ENCODE measurements around the gene EPM2A. TPM values are rescaled to one million over a fixed set of nuclear protein-coding genes. Genes with fewer than 3 reads are reported as not detected.

EPM2A gene
- total and polyA plus RNA-seq, 8 donors = 2.6 to 4.8 (median 4.3) TPM

DNA sequence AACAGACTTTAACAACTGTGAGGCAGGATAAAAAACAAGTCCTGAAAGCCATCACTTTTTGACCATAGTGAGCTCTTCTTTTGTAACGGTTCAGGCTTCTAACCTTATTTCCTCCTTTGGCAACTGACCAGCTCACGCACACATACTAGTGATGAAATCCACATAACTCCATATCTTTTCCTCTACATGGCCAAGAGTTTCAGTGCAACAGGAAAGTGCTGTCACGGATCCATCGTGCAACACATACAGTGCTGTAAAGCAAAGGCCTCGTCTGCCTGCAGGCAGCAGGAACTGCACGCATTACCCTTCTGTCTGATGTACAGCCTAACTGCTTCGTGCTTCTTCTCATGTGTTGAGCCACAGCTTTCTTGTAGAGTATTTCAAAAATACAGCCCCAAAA is 108.5 kb downstream of the EPM2A start:
- WGBS, 2 donors = 87 to 92% methylated on average over 7 of the region's 7 CpGs
- Histone ChIP-seq H3K27ac (no peak overlapping the region), H3K4me3 (no peak overlapping the region), H3K4me1 (no peaks in the 10 kb centered on the region), H3K9me3 (no peaks in the 10 kb centered on the region), H3K36me3 (no peaks in the 10 kb centered on the region), H3K27me3 (no peaks in the 10 kb centered on the region)
- ATAC-seq = no peak
- TF ChIP-seq, protein P1, sequence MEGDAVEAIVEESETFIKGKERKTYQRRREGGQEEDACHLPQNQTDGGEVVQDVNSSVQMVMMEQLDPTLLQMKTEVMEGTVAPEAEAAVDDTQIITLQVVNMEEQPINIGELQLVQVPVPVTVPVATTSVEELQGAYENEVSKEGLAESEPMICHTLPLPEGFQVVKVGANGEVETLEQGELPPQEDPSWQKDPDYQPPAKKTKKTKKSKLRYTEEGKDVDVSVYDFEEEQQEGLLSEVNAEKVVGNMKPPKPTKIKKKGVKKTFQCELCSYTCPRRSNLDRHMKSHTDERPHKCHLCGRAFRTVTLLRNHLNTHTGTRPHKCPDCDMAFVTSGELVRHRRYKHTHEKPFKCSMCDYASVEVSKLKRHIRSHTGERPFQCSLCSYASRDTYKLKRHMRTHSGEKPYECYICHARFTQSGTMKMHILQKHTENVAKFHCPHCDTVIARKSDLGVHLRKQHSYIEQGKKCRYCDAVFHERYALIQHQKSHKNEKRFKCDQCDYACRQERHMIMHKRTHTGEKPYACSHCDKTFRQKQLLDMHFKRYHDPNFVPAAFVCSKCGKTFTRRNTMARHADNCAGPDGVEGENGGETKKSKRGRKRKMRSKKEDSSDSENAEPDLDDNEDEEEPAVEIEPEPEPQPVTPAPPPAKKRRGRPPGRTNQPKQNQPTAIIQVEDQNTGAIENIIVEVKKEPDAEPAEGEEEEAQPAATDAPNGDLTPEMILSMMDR (IDR thresholded peaks at IDR 0.05) = no peak
- FAIRE-seq = no peak
- DNase-seq = no peak
- intact Hi-C loops (cut with DNase I) = no loop called here

- 94% methylated on average over 1 of the region's 1 CpG for WGBS, 2 donors
- H3K9me3 ChIP-seq = no peaks in the 10 kb centered on the region
- no peak overlapping the region for H3K27ac ChIP-seq
- FAIRE-seq (no peak), DNase-seq (no peak), ATAC-seq (no peak)
- intact Hi-C loops (cut with DNase I) = no loop called here
- H3K4me3 ChIP-seq = no peak overlapping the region
- H3K27me3 ChIP-seq = no peaks in the 10 kb centered on the region
- no peaks in the 10 kb centered on the region for H3K4me1 ChIP-seq
- TF ChIP-seq, protein P1 (IDR thresholded peaks at IDR 0.05) = no peak
- H3K36me3 ChIP-seq = no peaks in the 10 kb centered on the region
Observed at GRCh38 chr6:145623231-145623630, 112.1 kb downstream of the EPM2A start.

DNA sequence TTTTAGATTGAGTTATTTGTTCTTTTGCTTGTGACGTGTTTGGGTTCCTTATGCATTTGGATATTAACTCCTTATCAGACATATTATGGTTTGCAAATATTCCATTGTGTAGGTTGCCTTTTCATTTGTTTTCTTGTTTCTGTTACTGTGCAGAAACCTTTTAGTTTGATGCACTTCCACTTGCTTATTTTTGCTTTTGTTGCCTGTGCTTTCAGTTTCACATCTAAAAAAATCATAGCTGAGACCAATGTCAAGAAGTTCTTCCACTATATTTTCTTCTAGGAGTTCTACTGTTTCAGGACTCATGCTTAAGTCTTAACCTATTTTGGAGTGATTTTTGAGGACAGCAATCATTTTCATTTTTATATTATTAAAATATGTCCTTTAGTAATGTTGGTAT is 113.5 kb downstream of the EPM2A start:
- no peak overlapping the region for H3K27ac ChIP-seq
- DNase-seq (no peak), FAIRE-seq (no peak), ATAC-seq (no peak)
- 58 to 59% methylated on average over 1 of the region's 1 CpG for WGBS, 2 donors
- no peaks in the 10 kb centered on the region for H3K27me3 ChIP-seq
- no peaks in the 10 kb centered on the region for H3K36me3 ChIP-seq
- no peaks in the 10 kb centered on the region for H3K4me1 ChIP-seq
- TF ChIP-seq, protein P1 (IDR thresholded peaks at IDR 0.05) = no peak
- H3K9me3 ChIP-seq = no peaks in the 10 kb centered on the region
- intact Hi-C loops (cut with DNase I) = no loop called here
- H3K4me3 ChIP-seq = no peak overlapping the region

- H3K4me1 ChIP-seq = no peaks in the 10 kb centered on the region
- TF ChIP-seq, protein P1 (IDR thresholded peaks at IDR 0.05) = no peak
- 89 to 95% methylated on average over 7 of the region's 7 CpGs for WGBS, 2 donors
- no peak for FAIRE-seq
- H3K27me3 ChIP-seq = no peaks in the 10 kb centered on the region
- H3K36me3 ChIP-seq = no peaks in the 10 kb centered on the region
- DNase-seq = no peak
- ATAC-seq = no peak
- H3K4me3 ChIP-seq = no peak overlapping the region
- intact Hi-C loops (cut with DNase I) = no loop called here
- no peaks in the 10 kb centered on the region for H3K9me3 ChIP-seq
- H3K27ac ChIP-seq = no peak overlapping the region
Observed at GRCh38 chr6:145620088-145620487, 115.2 kb downstream of the EPM2A start.

- Histone ChIP-seq H3K4me1 (no peaks in the 10 kb centered on the region), H3K27me3 (no peaks in the 10 kb centered on the region), H3K36me3 (no peaks in the 10 kb centered on the region), H3K27ac (no peak overlapping the region), H3K9me3 (no peaks in the 10 kb centered on the region), H3K4me3 (no peak overlapping the region)
- intact Hi-C loops (cut with DNase I) = no loop called here
- no peak for ATAC-seq
- no peak for FAIRE-seq
- TF ChIP-seq, protein P1 (IDR thresholded peaks at IDR 0.05) = no peak
- DNase-seq = no peak
- 65 to 72% methylated on average over 1 of the region's 1 CpG for WGBS, 2 donors
Observed at GRCh38 chr6:145609521-145609920, 125.8 kb downstream of the EPM2A start.
